HepG2 (cell line): Measurements from ENCODE around the gene GNG13. TPM values are rescaled to one million over a fixed set of nuclear protein-coding genes. Genes with fewer than 3 reads are reported as not detected.

Experiments used
- ATAC-seq: fragments of 200-7000 bp; cut with Tn5 transposase; 3 replicates; pipeline ENCODE4 v1.9.1; 2020; ENCODE audit warnings: mild to moderate bottlenecking, moderate library complexity
- BruUV-seq: library from RNA; stranded (reverse); fragments of 400-500 nt; replicated peaks from 2 replicates; lab custom pipeline; 2021; lab: Mats Ljungman, UMichigan
- CTCF ChIA-PET: fragments of 300-600 bp; formaldehyde crosslinking; extraction: SDS; loops from one replicate; lab custom pipeline; 2021; ENCODE audit warnings: low total read pairs, inconsistent platforms, low intra/inter-chr PET ratio; lab: Yijun Ruan, JAX
- POLR2A ChIA-PET: fragments of 350-600 bp; sonication (Branson Sonifier 250); formaldehyde crosslinking; loops from one replicate; lab custom pipeline; 2020; ENCODE audit warnings: antibody characterized with exemption, inconsistent platforms; lab: Yijun Ruan, JAX
- DNase-seq: peaks from one replicate; pipeline ENCODE4 v3.0.0-alpha.2; 2015; ENCODE audit warnings: low spot score
- FAIRE-seq: peaks from 3 replicates; lab custom pipeline; 2011; peaks lifted over from hg19 to GRCh38; lab: Jason Lieb, UNC
- H2AFZ ChIP-seq: one replicate; pipeline ENCODE4 v1.6.1; 2011; ENCODE audit warnings: low read length, inconsistent platforms
- H3K27ac ChIP-seq: fragments of 300-600 bp; 3 replicates; pipeline ENCODE4 v1.8.0; 2011; ENCODE audit warnings: mixed run types, mild to moderate bottlenecking, mixed read lengths, low read length, inconsistent platforms; ENCODE audit not compliant: insufficient read depth; ENCODE audit errors: extremely low read length
- H3K27me3 ChIP-seq, 2 experiments: fragments of 200-600 bp in 1 of 2; 2 replicates in 1 of 2; 3 replicates in 1 of 2; pipeline versions ENCODE4 v1.6.0 to v1.8.0; 2011; ENCODE audit warnings: low read length in 2 of 2, mild to moderate bottlenecking in 2 of 2, moderate library complexity in 2 of 2, inconsistent platforms in 1 of 2; ENCODE audit not compliant: insufficient read depth in 2 of 2, control insufficient read depth in 1 of 2
- H3K36me3 ChIP-seq, 2 experiments: fragments of 200-600 bp in 1 of 2; replicated peaks in 1 of 2; 2 replicates in 1 of 2; 3 replicates in 1 of 2; pipeline versions ENCODE4 v1.5.1 to v1.8.0; 2011; ENCODE audit warnings: low read length in 2 of 2, inconsistent platforms in 1 of 2; ENCODE audit not compliant: insufficient read depth in 2 of 2, control insufficient read depth in 1 of 2
- H3K4me1 ChIP-seq: 2 replicates; pipeline ENCODE4 v1.5.1; 2012; ENCODE audit warnings: low read length, inconsistent platforms; ENCODE audit not compliant: insufficient read depth
- H3K4me2 ChIP-seq: 2 replicates; pipeline ENCODE4 v1.6.0; 2011; ENCODE audit warnings: low read depth, low read length, inconsistent platforms
- H3K4me3 ChIP-seq, 3 experiments: fragments of 200-600 bp in 1 of 3; sonication (generic), shearing (Covaris generic) in 1 of 3; replicated peaks in 1 of 3; 2 replicates each; pipeline ENCODE4 v1.5.1; 2011 to 2016; ENCODE audit warnings: low read length in 3 of 3, inconsistent platforms in 2 of 3, low read depth in 2 of 3, mild to moderate bottlenecking in 2 of 3, control low read depth in 1 of 3, mixed read lengths in 1 of 3; ENCODE audit not compliant: insufficient read depth in 1 of 3
- H3K79me2 ChIP-seq: one replicate; pipeline ENCODE4 v1.6.1; 2011; ENCODE audit warnings: low read length, inconsistent platforms; ENCODE audit not compliant: insufficient read depth
- H3K9ac ChIP-seq: 2 replicates; pipeline ENCODE4 v1.6.0; 2011; ENCODE audit warnings: mild to moderate bottlenecking, low read depth, low read length, inconsistent platforms; ENCODE audit not compliant: insufficient read depth
- H3K9me3 ChIP-seq: 2 replicates; pipeline ENCODE4 v1.5.1; 2012; ENCODE audit warnings: mild to moderate bottlenecking, low read length
- H4K20me1 ChIP-seq: 2 replicates; pipeline ENCODE4 v1.6.0; 2011; ENCODE audit warnings: inconsistent platforms, mild to moderate bottlenecking, low read length, moderate library complexity; ENCODE audit not compliant: insufficient read depth
- HES4 ChIP-seq: sonication (generic); formaldehyde crosslinking; IDR thresholded peaks from 2 replicates; pipeline ENCODE4 v1.9.0; 2021; ENCODE audit warnings: mild to moderate bottlenecking, missing genetic modification reagents, borderline replicate concordance
- HNRNPK ChIP-seq: fragments of 200-400 bp; formaldehyde crosslinking; IDR thresholded peaks from 2 replicates; pipeline ENCODE4 v1.6.1; 2018; ENCODE audit warnings: low read length, low read depth, moderate library complexity, mild to moderate bottlenecking; ENCODE audit not compliant: poor library complexity, severe bottlenecking
- ISL2 ChIP-seq: sonication (generic); formaldehyde crosslinking; IDR thresholded peaks from 2 replicates; pipeline ENCODE4 v1.5.0; 2020; ENCODE audit warnings: missing genetic modification reagents
- MEIS1 ChIP-seq: sonication (generic); formaldehyde crosslinking; IDR thresholded peaks from 2 replicates; pipeline ENCODE4 v1.9.0; 2021; ENCODE audit warnings: mild to moderate bottlenecking, missing genetic modification reagents, moderate library complexity, borderline replicate concordance
- PCBP1 ChIP-seq: fragments of 200-400 bp; formaldehyde crosslinking; IDR thresholded peaks from 2 replicates; pipeline ENCODE4 v1.6.1; 2017; ENCODE audit warnings: mild to moderate bottlenecking, low read depth, low read length, borderline replicate concordance
- POLR2AphosphoS2 ChIP-seq: IDR thresholded peaks from 2 replicates; pipeline ENCODE4 v1.6.1; 2011; ENCODE audit warnings: low read depth, low read length, improper control_type of control experiment
- SP5 ChIP-seq: IDR thresholded peaks from 2 replicates; pipeline ENCODE4 v1.6.1; 2016; ENCODE audit warnings: low read depth, borderline replicate concordance
- STAT5B ChIP-seq: sonication (generic); formaldehyde crosslinking; IDR thresholded peaks from 2 replicates; pipeline ENCODE4 v1.4.0; 2020; ENCODE audit warnings: missing genetic modification reagents
- ZFP36 ChIP-seq: fragments of 150-350 bp; IDR thresholded peaks from 2 replicates; pipeline ENCODE4 v1.6.1; 2018; ENCODE audit warnings: borderline replicate concordance, low read length, low read depth; ENCODE audit not compliant: partially characterized antibody
- ZNF3 ChIP-seq: IDR thresholded peaks from 2 replicates; pipeline ENCODE4 v1.7.0; 2017; ENCODE audit warnings: inconsistent platforms
- ZNF331 ChIP-seq: sonication (generic); formaldehyde crosslinking; IDR thresholded peaks from 2 replicates; pipeline ENCODE4 v1.4.0; 2020; ENCODE audit warnings: missing genetic modification reagents
- ZNF468 ChIP-seq: sonication (generic); formaldehyde crosslinking; IDR thresholded peaks from 2 replicates; pipeline ENCODE4 v1.8.0; 2022; ENCODE audit warnings: mild to moderate bottlenecking, moderate library complexity, missing genetic modification reagents
- ZNF572 ChIP-seq: sonication (generic); formaldehyde crosslinking; IDR thresholded peaks from 2 replicates; pipeline ENCODE4 v1.5.1; 2020; ENCODE audit warnings: mild to moderate bottlenecking, missing genetic modification reagents
- ZNF629 ChIP-seq: sonication (generic); formaldehyde crosslinking; conservative IDR thresholded peaks from 2 replicates; pipeline ENCODE4 v1.5.0; 2020; ENCODE audit warnings: missing genetic modification reagents
- ZNF891 ChIP-seq: sonication (generic); formaldehyde crosslinking; IDR thresholded peaks from 2 replicates; pipeline ENCODE4 v1.5.0; 2020; ENCODE audit warnings: mild to moderate bottlenecking, missing genetic modification reagents
- WGBS: methylation state at CpG from one replicate; pipeline ENCODE4 v1.1.6; 2017; ENCODE audit warnings: low lambda C conversion rate; 5-methylcytosine and 5-hydroxymethylcytosine counted together
- in situ Hi-C: cut with HindIII; loops from 2 replicates; pipeline ENCODE4 v1.10.0; 2017; ENCODE audit warnings: low pct_unique_long_range_greater_than_20kb; ENCODE audit not compliant: extremely low pct_ligation_motif_present
- intact Hi-C: fragments of 100-400 bp; cut with micrococcal nuclease; formaldehyde crosslinking; loops from one replicate; pipeline ENCODE4 v1.10.0; 2022; ENCODE audit not compliant: unreplicated experiment
- polyA plus RNA-seq, 8 experiments: library from polyadenylated mRNA; depleted of rRNA in 3 of 8; stranded (reverse) in 7 of 8; unstranded in 1 of 8; fragments of >200 nt; fragmentation: Illumina TruSeq in 4 of 8; extraction: Trizol in 4 of 8; gene quantifications; 2 replicates each; pipeline versions ENCODE4 v1.2.1 to v1.2.3, GENCODE V29; 2011 to 2016; ENCODE audit warnings: low read depth in 4 of 8, missing spikeins in 1 of 8, mixed read lengths in 1 of 8; ENCODE audit not compliant: insufficient read depth in 1 of 8
- total RNA-seq, 5 experiments: library from RNA; depleted of rRNA; stranded (reverse); fragments of >200 nt; fragmentation: Illumina TruSeq; extraction: Trizol; gene quantifications; 2 replicates each; pipeline ENCODE4 v1.2.3, GENCODE V29; 2016; ENCODE audit warnings: low read depth in 1 of 5
- TF ChIP-seq, protein P1 (sequence below): sonication (generic); formaldehyde crosslinking; IDR thresholded peaks from 2 replicates; pipeline ENCODE4 v1.5.0; 2020; ENCODE audit warnings: missing genetic modification reagents
- TF ChIP-seq, protein P2 (sequence below): sonication (generic); formaldehyde crosslinking; conservative IDR thresholded peaks from 2 replicates; pipeline ENCODE4 v1.4.0; 2020; ENCODE audit warnings: missing genetic modification reagents
- TF ChIP-seq, protein P3 (sequence below): sonication (generic); formaldehyde crosslinking; IDR thresholded peaks from 2 replicates; pipeline ENCODE4 v1.4.0; 2020; ENCODE audit warnings: mild to moderate bottlenecking, missing genetic modification reagents
- TF ChIP-seq, protein P4 (sequence below): sonication (generic); formaldehyde crosslinking; IDR thresholded peaks from 2 replicates; pipeline ENCODE4 v1.4.0; 2020; ENCODE audit warnings: missing genetic modification reagents, borderline replicate concordance

GNG13 gene
- total and polyA plus RNA-seq, 2 of the 13 experiments (the other 11 are each of a cell fraction or from before 2014, with no cell fraction given) = not detected

DNA sequence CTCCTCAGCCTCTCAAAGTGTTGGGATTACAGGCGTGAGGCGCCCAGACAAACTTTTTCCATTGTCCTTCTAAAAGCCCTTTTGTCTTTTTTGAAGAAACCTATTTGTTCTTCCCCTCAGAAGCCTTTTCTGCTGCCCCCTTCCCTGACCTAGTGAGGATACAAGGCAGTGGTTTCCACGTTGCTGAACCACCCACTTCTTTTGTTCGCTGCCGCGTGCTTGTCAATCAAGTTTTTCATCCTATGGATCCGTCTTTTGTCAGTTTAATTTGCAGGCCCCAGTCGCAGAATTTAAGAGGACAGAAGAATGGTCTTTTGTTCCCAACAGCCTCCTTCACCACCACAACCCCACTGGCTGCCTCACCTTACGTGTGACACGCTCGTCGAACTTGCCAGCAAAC, 20.2 kb upstream of the GNG13 start:
- Histone ChIP-seq H3K27ac (no peak overlapping the region), H3K4me2 (no peak overlapping the region), H3K4me1 (no peaks in the 10 kb centered on the region), H3K27me3 (peaks cover 21 to 77% of the 10 kb centered on the region in 2 experiments), H3K79me2 (no peaks in the 10 kb centered on the region), H3K9me3 (0 out of 2 replicates have a peak, but pooled peaks cover 5% of the 10 kb centered on the region), H4K20me1 (0 out of 2 replicates have a peak, but pooled peaks cover 3% of the 10 kb centered on the region), H3K9ac (no peak overlapping the region), H2AFZ (no peak overlapping the region), H3K4me3 (no peak overlapping the region), H3K36me3 (no peaks in the 10 kb centered on the region)
- FAIRE-seq = no peak
- 56% methylated on average over 12 of the region's 12 CpGs for WGBS
- in situ Hi-C loops = loop anchor here (25.0 kb wide), 1 partner anchor 392 kb away; no protein-coding TSS in a partner anchor
- TF ChIP-seq ZNF468 (CRISPR knock-in tag) (no peak), ZNF891 (no peak), ZNF629 (no peak), ISL2 (CRISPR knock-in tag) (no peak), ZNF3 (CRISPR knock-in tag) (no peak), POLR2AphosphoS2 (no peak), HNRNPK (no peak), ZNF572 (CRISPR knock-in tag) (no peak), SP5 (no peak), ZNF331 (no peak), HES4 (CRISPR knock-in tag) (no peak), STAT5B (CRISPR knock-in tag) (no peak), ZFP36 (no peak), PCBP1 (no peak), MEIS1 (CRISPR knock-in tag) (no peak)
- TF ChIP-seq, protein P1, sequence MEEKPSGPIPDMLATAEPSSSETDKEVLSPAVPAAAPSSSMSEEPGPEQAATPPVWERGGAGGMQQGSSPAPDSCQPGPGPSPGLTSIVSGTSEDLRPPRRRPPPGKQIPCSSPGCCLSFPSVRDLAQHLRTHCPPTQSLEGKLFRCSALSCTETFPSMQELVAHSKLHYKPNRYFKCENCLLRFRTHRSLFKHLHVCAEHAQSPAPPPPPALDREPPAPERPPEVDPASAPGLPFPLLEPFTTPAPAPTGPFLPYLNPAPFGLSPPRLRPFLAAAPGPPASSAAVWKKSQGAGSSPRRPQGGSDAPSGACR (CRISPR knock-in tag) = no peak
- TF ChIP-seq, protein P2, sequence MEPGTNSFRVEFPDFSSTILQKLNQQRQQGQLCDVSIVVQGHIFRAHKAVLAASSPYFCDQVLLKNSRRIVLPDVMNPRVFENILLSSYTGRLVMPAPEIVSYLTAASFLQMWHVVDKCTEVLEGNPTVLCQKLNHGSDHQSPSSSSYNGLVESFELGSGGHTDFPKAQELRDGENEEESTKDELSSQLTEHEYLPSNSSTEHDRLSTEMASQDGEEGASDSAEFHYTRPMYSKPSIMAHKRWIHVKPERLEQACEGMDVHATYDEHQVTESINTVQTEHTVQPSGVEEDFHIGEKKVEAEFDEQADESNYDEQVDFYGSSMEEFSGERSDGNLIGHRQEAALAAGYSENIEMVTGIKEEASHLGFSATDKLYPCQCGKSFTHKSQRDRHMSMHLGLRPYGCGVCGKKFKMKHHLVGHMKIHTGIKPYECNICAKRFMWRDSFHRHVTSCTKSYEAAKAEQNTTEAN (CRISPR knock-in tag) = no peak
- TF ChIP-seq, protein P3, sequence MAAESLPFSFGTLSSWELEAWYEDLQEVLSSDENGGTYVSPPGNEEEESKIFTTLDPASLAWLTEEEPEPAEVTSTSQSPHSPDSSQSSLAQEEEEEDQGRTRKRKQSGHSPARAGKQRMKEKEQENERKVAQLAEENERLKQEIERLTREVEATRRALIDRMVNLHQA (CRISPR knock-in tag) = no peak
- TF ChIP-seq, protein P4, sequence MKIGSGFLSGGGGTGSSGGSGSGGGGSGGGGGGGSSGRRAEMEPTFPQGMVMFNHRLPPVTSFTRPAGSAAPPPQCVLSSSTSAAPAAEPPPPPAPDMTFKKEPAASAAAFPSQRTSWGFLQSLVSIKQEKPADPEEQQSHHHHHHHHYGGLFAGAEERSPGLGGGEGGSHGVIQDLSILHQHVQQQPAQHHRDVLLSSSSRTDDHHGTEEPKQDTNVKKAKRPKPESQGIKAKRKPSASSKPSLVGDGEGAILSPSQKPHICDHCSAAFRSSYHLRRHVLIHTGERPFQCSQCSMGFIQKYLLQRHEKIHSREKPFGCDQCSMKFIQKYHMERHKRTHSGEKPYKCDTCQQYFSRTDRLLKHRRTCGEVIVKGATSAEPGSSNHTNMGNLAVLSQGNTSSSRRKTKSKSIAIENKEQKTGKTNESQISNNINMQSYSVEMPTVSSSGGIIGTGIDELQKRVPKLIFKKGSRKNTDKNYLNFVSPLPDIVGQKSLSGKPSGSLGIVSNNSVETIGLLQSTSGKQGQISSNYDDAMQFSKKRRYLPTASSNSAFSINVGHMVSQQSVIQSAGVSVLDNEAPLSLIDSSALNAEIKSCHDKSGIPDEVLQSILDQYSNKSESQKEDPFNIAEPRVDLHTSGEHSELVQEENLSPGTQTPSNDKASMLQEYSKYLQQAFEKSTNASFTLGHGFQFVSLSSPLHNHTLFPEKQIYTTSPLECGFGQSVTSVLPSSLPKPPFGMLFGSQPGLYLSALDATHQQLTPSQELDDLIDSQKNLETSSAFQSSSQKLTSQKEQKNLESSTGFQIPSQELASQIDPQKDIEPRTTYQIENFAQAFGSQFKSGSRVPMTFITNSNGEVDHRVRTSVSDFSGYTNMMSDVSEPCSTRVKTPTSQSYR (CRISPR knock-in tag) = no peak
- BruUV-seq = no TSS peak
- no peak for ATAC-seq
- intact Hi-C loops = no loop called here
- no peak for DNase-seq
- POLR2A ChIA-PET = no interaction called here
- CTCF ChIA-PET = no interaction called here
